Measurements from ENCODE around the gene EXOSC10.

The EXOSC10 gene

DNA sequence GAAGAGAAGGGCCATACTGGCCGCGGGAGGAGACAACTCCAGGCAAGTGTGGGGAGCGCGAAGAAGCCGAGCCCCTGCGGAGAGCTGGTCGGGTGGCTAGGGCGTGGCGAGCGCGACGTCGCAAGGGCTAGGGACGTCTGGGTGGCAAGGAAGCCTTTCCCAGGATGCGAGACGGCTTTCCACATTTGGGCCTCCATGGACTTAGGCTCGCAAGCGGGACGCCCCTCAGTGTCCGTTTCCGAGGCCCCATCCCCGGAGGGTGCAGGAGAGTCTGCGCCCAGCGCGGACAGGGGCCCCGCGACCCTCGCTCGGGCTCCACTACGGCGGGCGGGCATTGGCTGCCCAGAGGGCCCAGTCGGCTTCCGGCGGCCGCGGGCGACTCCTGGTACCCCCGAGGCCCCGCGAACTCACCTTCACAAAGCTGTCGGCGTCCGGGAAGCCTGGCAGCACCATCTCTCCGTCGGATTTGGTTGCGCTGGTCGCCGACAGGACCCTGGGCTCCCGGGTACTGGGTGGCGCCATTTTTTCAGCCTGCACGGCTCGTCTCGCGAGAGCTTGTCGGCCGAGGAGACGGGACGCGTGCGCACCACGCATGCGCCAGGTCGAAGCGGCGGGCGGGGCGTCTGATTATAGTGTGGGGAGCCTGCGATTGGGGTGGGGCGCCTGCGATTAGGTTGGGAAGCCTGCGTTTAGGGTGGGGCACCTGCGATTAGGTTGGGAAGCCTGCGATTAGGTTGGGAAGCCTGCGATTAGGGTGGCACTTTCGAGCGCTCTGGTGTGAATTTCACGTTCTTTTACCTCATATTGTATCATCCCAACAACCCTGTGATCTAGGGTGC lies at the start of gene EXOSC10:
EXOSC10 (minus strand) TSS at position 560 of the 839 bp plus-strand sequence; CDS start at position 522, 38 bp downstream.
- peak; percentile 63 for DNase-seq (ENCODE audit: low read depth, low spot score)

DNA sequence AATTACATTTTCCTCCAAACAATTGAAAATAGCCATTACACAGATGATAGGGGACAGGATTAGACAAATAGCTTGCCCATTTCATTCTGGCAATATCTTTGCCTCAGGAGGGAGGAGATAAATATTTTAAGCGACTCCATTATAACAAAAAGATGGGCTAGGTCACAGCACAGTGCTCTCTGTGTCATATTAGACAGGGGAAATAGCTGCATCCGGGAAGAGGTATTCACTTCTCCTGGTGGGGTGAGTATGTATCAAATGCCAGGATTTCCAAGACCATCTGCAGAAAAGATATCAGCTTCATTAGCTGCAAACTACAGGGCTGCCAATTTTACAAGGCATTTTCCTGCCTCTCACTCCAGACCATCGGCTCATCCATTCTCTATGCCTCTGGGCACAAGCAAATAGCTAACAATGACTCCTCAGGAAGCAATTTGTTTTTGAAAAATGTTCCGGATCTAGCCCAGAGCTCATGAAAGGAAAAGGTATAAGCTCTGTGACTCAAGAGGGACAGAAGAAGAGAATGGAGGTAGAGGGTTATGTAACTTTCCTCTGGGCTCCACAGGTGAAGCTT lies 47.6 kb upstream of the EXOSC10 start:
- no peak for DNase-seq (ENCODE audit: low read depth, low spot score)

DNA sequence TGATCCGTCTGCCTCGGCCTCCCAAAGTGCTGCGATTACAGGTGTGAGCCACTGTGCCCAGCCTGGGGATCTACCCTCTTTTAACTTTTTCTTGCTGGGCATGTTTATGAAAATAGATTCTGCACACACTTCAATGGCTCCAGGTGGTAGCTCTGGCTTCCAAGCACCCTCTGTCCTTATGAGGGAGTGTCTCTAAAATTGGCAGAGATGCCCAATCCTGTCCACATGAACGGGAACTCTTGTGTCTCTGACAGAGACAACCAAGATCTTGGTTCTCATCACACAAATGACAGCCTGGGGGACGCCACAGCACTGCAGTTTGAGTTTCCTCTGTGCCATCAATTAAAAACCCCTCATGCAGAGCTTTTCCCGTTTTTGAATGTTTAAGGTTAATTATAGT lies 46.1 kb upstream of the EXOSC10 start:
- DNase-seq (ENCODE audit: low read depth, low spot score), result no peak

DNA sequence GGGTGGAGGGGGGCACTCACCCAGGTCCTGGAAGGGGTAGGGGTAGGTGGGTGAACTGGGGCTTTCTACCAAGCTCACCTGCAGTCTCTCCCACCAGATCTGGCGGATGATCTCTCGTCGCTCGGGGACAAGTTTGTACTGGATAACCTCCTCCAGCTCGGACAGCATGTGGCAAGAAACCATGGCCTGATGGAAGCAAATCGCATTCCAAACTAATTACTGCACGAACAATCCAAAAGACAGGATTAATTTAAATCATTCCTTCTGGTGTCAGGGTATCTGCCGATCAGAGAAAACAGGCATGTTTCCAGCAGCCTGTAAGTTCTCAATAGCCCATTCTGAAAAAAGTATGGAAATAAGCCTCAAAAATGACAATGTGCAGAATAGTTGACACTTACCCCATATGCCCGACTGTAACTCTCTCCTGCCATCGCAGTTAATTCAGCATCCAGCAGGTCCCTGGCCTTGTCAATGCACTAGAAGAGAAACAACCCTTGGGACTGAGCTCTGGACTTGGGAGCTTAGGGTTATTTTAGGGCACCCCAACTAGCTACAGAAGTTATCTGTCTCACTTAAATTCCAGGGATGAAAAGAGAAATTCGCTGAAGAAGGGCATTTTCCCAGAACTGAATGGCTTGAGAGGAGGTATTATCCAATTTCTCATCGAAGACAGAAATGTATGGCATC lies 45.0 kb upstream of the EXOSC10 start:
- no peak for DNase-seq (ENCODE audit: low read depth, low spot score)

DNA sequence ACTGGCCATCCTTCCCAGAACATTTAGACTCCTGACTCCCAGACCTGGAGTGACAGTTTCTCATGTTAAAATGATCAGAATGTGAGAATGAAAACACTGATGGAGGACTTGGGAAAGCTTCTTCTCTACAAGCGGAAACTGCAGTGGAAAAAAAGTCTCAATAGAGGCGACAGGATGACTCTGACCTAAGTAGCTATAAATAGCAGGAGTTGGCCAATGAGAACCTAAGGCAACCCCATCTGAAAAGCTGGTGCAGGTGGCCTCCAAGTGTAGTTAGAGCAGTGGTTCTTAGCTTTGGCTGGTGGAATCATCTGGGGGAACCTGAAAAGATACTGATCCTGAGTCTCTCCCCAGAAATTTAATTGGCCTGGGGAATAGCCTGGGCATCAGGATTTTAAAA lies 44.2 kb upstream of the EXOSC10 start:
- DNase-seq (ENCODE audit: low read depth, low spot score), result no peak

DNA sequence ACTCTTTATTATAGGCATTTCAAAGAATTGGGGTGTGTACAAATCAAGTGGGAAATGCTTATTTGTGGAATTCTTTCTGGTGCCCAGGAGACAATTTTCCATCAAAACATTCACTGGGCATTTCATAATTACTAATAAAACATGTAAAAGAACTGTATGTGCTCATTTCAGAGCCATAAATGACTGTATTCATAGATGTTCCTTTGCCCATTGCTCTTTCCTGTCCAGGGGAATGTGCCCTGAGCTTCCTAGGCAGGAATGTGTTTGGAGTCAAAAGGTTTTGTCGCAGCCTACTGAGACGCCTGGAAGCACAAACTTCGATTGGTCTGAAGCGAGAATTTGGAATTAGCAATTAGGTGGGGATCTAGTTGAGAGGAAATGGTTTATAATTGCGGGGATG lies 43.7 kb upstream of the EXOSC10 start:
- DNase-seq (ENCODE audit: low read depth, low spot score), result no peak

DNA sequence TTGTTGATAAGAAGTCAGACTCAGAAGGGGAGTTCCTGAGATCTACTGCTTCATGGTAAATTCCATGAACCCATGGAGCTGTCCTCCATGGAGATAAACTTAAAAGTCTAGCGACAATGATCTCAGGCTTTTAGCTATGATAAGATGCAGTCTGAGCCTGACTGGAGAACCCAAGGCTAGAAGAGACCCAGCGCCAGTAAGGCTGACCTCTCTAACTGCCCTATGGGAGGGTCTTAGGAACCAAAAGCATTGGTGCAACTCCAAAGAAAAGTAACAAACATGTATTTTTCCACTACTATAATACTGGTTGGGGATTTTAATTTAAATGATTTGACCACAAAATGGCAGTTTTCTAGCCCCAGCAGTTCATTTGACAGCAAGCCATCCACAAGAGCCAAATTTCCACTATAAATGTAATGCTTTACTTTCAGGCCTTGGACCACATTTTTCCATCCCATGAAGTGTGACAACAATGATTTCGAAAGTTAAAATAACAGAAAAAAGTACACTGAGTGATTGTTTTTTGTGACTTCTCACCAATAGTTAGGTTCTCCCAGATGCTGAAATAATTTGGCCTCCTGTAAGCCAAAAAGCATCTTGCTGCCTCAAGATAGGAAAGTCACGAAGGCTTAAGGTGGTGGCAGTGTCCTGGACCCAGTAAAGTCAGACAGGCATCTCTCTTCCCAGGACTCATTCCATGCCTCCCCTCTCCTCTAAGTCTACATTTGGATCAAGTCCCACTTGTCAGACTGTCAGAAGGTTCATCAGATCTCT lies 43.1 kb upstream of the EXOSC10 start:
- DNase-seq (ENCODE audit: low read depth, low spot score), result no peak

DNA sequence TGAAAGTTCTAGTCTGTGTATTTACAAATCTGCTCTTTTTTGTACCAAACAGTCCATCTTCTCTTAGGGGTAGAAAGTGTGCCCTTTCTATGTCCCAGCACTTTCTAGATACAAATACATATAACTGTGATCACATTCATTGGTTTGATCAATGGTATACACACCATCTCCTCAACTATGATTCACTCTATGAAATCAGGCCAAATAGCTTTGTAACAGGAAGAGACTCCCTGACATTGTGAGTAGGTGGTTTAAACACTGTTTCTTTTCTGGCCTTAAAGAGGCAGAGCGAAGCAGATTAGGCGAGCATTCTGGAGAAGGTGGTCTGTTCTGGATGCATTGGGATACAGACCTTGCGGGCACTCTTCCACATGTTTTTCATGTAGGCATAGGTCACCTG lies 39.3 kb upstream of the EXOSC10 start:
- DNase-seq (ENCODE audit: low read depth, low spot score), result no peak

DNA sequence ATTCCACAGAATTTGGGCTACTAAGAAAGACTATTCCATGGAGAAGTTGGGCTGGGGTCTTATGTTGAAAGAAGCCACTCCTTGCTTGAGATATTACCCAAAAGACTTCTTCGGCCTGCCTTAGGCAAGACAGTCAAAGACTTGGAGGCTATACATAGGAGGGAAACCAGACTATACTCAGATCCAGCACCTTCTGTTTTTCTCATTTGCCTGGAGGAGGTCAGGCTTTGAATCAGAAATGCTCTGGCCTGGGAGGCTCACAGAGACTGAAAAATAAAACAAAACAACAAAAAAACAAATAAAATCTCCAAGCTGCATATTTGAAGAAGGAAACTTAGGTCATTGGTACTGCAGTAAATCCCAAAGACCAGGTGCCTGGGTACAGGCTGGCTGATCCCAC lies 38.4 kb upstream of the EXOSC10 start:
- no peak for DNase-seq (ENCODE audit: low read depth, low spot score)

DNA sequence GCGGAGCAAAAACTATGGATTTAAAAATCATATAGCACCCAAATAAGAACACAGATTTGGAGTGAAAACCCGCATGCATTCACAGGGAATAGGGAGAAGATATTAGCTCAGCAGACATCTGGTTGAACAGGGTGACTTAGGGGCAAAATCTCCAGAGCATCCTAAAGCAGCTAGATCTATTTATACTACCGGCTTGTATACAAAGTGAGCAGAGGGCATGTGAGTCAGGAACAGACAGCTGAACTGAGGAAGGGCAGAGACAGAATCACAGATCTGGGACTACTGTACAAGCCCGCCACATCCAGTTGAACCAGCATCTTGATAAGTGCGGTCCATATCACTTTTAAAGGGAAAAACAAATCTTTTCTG lies 35.2 kb upstream of the EXOSC10 start:
- DNase-seq (ENCODE audit: low read depth, low spot score), result no peak

DNA sequence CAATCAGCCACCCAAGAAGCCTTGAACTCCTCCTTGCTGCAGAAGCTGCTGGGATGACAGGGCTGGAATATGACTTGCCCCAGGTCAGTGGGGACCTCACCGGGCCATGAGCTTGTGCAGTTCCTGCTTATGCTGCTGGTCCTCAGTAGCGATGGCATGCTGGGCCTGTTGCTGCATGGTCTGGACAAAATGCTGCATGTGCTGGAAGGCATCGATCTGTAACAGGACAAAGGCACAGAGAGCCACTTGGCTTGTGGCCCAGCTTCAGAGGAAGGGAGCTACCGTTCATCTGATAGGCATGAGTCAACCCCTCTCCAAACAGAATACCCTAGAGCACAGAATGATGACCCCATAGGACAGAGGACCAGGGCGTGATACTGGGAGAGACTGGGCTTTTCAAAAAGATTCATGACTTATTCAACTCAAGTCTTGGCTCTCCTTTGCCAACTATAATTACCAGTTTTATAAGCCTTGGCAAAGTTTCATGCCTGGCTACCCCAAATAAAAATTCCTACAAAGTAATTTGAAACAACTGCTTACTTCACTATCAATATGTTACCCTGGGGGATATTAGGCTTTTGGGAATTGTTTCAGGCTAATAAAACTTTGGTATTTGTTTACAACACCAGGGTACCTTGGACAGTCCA lies 34.7 kb upstream of the EXOSC10 start:
- no peak for DNase-seq (ENCODE audit: low read depth, low spot score)

DNA sequence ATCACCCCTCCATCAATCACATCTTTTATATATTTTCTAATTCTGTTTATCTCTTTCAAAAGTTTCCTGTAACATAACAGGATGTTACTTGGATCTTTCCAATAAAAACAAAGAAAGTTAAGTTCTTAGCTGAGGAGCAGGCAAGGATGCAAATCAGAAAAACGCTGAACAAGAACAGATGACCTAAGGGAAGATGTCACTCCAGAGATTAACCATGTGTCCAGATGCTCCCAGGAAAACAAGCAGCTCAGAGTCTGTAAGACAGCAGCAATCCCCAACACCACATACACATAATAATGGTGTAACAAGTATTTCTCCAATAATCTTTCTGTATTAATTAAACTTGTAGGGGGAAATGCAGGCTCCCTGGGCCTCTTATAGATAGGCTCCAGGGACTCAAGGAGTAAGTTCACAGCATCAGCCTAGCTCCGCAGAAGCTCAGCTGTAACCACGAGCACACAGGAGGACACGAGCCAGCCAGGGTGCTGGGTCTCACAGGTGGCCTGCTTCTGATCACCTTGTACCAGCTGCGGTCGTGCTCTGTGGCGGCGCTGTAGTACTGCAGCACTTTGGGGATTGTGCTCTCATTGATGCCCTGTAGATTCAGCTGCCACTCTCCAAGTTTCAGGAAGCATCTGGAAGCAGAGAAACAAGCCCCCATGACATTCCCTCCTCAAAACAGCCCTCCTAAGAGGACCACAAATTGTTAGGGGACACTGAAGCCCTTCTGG lies 33.1 kb upstream of the EXOSC10 start:
- DNase-seq (ENCODE audit: low read depth, low spot score), result no peak

DNA sequence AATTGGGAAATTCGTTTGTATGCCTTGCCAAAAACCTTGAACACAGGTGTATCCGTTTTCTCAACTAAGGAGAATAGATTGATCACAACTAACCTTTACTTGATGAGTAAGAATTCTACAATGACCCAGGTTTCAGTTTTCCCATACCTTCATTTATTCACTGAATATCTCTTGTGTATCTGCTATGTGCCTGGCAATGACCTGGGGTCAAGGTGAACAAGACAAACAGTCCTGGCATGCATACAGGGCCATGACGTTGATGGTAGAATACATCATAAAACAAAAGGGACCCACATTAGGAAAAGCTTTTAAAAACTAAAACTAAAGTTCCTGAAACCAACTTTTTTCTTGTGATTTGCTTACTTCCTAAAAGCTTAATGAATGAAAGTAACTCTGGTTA lies 32.1 kb upstream of the EXOSC10 start:
- DNase-seq (ENCODE audit: low read depth, low spot score), result no peak

DNA sequence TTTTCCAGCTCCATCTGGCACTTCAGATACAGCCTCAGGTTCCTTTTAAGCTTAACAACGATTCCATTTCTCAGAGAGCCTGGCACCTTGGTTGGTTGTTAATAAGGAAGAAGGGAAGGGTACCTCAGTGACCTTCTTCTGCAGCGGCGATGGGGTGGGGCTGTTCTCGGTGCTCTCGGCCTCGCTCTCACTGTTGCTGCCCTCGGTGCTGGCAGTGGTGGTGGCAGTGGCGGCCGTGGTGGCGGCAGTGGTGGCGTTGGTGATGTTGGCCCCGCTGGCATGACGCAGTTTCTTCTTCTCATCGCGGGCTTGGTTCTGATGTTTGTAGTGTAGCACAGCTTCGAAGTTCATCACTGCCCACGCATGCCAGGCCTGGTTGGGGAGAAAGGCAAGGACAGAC lies 30.7 kb upstream of the EXOSC10 start:
- no peak for DNase-seq (ENCODE audit: low read depth, low spot score)

DNA sequence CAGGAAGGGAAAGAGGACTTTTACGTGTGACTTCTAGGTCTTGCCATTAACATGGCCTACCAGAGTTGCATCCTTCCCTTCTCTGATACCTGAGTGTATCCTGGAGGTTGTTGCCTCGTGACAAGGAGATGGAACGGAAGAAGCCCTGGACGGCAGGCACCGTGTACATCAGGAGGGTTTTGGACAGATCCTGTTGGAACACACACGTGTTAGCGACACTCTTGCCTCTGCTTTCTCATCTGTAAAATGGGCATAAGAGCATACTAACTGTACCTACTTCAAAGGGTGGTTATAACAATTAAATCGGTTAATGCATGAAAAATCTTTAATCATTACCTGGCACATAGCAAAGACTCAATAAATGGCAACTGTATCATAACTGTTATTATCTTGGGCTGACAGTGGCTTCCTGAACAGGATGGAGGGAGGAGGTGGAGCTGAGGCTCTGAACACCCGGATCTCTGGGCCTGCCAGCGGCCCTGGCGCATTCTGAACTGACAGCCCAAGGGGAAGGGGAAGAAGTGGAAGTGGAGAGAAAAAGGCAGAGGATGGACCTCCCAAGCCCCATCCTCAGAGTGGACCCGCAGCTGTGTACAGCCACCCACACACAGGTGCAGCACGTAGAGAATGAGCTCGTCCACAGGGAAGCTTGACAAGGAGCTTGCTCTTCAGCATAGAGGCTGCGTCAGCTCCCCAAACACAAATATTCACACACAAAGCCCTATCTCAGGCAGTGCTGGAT lies 30.2 kb upstream of the EXOSC10 start:
- no peak for DNase-seq (ENCODE audit: low read depth, low spot score)

DNA sequence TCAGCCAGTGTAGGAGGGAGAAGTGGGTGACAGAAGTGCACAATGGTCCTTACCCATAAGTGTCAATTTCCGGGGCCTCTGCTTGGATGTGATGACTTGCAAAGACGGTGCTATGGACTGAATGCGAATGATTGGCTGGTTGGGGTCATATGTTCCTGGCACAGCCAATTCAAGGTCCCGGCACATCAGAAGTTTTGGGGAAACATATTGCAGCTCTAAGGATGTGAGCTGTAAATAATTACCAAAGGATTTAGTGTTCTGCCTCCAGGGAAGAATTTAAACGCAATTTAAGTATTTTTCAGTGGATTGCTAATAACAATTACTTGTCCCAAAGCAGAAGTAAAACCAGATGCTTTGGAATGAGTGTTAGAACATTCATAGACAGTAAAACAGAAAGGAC lies 26.9 kb upstream of the EXOSC10 start:
- DNase-seq (ENCODE audit: low read depth, low spot score), result no peak

DNA sequence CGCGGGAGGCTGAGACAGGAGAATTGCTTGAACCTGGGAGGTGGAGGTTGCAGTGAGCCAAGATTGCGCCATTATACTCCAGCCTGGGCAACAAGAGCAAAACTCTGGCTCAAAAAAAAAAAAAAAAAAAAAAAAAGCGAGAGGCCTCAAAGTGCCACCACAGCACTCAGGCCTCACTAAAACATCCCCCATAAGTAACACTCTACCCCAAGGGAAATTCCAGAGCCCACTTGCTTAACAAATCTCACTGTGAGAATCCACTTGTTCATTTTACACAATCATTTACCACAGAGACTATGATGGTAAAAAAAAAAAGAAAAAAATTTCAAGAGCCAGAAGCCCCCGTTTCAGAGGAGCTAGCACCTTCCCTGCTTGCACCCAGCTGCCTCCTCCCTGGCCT lies 26.3 kb upstream of the EXOSC10 start:
- no peak for DNase-seq (ENCODE audit: low read depth, low spot score)

DNA sequence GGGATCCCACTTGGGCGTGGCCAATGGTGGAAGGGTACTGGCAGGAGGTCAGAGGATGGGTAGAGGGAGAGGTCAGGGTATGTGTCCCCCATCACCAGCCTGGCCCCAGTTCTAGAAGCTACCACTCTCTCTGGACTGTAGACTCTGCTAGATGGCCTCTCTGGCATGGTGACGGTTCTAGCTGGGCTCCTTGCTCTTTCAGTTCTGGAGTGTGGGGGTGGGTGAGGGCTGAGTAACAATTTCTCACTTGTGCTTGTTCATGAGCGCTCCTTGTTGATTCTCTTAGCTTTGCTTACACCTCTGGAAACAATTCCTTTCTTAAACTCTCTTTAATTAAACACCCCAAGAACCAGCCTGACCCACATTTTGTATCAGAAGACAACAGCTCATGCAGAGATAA lies 25.3 kb upstream of the EXOSC10 start:
- DNase-seq (ENCODE audit: low read depth, low spot score), result no peak

DNA sequence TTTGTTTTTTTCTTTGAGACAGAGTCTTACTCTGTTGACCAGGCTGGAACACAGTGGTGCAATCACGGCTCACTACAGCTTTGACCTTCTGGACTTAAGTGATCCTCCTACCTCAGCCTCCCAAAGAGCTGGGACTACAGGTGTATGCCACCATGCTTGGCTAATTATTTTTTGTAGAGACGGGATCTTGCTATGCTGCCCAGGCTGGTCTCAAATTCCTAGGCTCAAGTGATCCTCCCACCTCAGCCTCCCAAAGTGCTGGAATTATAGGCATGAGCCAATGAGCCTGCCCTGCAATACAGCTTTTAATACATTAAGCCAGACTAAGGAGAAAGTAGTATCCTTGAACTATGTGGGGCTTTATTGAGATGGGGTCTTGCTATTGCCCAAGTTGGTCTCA lies 16.6 kb upstream of the EXOSC10 start:
- no peak for DNase-seq (ENCODE audit: low read depth, low spot score)

DNA sequence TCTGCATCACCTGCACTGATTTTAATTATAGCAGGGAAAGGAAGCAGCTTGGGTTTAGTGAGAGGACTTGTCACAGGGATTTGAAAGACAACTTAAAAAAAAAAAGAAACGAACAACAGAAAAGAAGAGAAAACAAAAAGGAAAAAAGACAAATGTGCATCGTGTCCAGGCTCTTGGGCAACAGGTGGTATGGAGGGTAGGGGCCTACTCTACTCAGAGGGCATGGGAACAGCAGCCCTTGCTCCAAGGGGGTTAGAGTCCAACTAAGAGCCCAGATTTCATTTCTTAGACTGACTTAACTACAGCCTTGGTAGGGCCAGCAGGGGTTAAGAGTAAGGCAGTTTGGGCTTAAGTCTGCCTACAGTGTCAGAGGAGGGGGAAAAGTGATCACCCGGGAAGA lies 15.3 kb upstream of the EXOSC10 start:
- no peak for DNase-seq (ENCODE audit: low read depth, low spot score)

All from smooth muscle cell of the brain vasculature (primary cell).